DND-41 (cell line): ENCODE results near the gene PRRT4.

Experiments
- CTCF ChIP-seq: IDR thresholded peaks from 2 replicates; pipeline ENCODE4 v1.5.1; 2012; ENCODE audit warnings: borderline replicate concordance, low read length, moderate library complexity, mild to moderate bottlenecking; ENCODE audit not compliant: poor library complexity, severe bottlenecking; ENCODE audit errors: extremely low read depth
- EZH2 ChIP-seq: IDR thresholded peaks from 3 replicates; pipeline ENCODE4 v1.6.1; 2012; ENCODE audit warnings: borderline replicate concordance, low read depth, mild to moderate bottlenecking, moderate library complexity, low read length, inconsistent platforms; ENCODE audit not compliant: severe bottlenecking

- TF ChIP-seq CTCF, result no peak
- TF ChIP-seq EZH2, result no peak
Measured at GRCh38 chr7:128390871-128391565, 29.5 kb upstream of the PRRT4 start.
